Stimulated activated CD8-positive, alpha-beta memory T cell treated with anti-CD3 and anti-CD28 coated beads, Interleukin-4, amount 100 ng/mL, for 1 hour (primary cell): ENCODE measurements around the gene CXCL5.

Experiments
- DNase-seq, 2 donors: peaks; one replicate each; pipeline ENCODE4 v3.0.0-alpha.2; 2020; ENCODE audit warnings: low read depth in 2 of 2, low spot score in 1 of 2

The CXCL5 gene

DNA sequence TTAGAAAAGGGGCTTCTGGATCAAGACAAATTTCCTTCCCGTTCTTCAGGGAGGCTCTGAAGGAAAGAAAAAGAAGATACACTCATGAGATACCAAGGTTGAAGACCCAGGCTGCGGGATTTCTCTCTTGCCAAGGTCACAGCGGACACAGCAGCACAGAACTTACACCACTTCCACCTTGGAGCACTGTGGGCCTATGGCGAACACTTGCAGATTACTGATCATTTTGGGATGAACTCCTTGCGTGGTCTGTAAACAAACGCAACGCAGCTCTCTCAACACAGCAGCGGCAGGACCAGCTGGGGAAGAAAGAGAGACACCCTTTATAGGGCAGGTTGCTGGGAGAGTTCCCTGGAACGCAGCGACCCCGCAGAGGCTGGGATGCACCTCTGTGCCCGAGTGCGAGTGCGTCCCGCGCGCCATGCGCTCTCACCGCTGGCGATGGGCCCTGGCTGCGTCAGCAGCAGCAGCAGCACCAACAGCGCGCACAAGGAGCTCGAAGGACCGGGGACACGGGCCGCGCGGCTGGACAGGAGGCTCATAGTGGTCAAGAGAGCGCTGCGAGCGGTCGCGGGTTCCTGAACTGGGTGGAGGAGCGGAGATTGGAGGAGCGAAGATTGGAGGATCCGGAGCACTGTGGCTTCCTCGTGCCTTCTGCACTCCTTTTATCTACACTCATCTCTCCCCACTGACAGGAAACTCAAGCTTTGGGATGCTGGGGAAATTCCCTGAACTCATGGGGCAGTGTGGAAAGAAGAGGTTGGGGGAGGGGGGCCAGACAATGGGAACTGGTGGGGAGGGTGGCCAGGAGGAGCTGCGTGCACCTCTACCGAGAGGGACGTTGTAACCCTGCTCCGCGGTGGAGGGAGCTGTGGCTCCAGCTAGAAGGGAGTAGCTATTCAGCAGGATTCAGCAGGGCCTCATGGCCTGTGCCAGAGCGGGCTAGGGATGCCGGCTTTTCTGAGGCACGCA lies at the start of gene CXCL5:
TSS of gene CXCL5 (minus strand) at position 638 of the 972 bp plus-strand sequence. CDS start at position 542, 96 bp downstream.
- DNase-seq = no peak

DNA sequence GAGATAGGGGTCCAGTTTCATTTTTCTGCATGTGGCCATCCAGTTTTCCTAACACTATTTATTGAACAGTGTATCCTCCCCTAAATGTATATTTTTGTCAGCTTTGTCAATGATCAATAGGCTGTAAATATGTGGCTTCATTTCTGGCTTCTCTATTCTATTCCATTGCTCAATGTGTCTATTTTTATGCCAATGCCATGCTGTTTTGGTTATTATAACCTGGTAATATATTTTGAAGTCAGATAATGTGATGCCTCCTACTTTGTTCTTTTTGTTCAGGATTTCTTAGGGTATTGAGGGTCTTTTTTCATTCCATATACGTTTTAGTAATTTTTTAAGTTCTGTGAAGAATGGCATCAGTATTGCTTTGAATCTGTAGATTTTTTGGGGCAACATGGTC lies 48.7 kb upstream of the CXCL5 start:
- DNase-seq = no peak

DNA sequence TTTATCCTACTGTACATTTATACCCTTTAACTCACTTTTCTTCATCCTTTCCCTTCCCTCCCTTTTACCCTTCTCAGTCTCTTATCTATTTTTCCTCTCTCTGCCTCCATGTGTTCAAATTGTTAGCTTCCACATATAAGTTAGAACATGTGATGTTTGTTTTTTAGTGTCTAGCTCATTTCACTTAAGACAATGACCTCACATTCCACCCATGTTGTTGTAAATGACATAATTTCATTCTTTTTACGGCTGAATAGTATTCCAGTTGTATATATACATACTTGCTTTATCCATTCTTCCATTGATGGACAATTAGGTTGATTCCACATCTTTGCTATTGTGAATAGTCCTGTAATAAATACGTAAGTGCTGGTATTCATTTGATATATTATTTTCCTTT lies 47.3 kb upstream of the CXCL5 start:
- no peak for DNase-seq

DNA sequence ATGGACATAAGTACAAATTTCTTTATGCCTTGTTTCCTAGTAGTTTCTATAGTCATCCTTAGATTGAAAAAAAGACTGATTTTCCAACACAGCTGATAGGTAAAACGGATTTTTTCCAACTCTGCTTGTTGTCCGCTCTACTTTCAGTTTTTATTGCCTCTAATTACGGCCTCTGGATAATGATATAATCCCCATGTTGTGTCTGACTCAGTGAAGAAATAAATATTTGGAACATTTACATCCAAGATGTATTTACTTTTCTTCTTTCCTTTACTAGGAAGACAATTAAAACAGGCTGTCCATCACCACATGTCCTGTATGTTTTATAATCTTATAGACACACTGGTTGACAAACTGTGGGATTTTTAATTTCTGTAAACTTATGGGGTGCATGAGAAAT lies 46.8 kb upstream of the CXCL5 start:
- no peak for DNase-seq

DNA sequence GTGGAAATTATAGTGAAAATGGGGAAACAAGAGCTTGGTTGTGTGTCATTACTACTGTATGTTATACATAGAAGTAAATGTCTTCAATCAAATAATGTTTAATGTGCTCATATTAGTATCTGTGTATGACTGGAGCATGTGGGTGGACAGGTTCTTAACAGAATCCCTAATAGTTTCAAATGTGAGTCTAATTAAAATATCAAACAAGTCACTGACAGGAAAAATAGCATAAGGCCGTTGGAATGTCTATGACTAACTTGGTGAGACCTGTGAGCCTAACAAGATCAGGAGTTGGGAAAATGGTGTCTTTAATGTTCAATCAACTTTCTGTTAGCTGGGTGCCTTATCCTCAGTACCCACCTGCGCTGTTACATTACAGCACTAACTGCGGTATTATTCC lies 46.2 kb upstream of the CXCL5 start:
- DNase-seq = no peak

DNA sequence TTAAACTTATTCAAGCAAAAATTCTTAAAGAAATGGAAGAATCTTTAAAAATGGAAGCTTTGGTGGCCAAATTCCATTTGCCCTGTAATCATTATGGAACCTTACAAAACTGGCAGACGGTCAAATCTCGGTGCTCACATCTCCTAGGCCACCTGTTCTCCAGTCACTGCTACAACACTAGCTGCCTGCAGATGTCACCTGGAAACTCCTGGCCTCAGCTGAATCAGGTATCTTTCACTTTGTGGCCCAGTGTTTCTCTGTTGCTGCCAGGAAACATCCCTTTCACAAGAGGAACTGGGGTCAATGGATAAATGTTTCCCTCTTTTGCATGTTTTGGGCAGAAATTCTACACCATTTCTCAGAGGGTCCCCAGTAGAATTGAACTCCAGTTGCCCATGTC lies 44.2 kb upstream of the CXCL5 start:
- no peak for DNase-seq

DNA sequence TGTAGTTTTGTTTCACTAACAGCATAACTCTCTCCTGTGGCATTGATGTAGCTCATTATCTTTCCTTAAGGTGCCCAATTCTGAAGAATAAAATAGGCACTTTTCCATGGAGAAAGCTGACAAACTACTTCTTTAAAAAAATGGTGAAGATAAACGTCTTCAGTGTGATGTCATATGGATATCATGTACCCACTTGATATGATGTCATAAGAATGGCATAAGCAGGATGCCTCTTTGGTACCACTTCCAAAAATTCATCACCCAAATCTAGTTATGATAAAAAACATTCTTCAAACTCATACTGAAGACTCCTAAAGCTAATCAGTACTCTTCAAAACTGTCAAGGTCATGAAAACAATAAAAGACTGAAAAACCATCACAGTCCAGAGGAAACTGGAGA lies 42.9 kb upstream of the CXCL5 start:
- DNase-seq = no peak

DNA sequence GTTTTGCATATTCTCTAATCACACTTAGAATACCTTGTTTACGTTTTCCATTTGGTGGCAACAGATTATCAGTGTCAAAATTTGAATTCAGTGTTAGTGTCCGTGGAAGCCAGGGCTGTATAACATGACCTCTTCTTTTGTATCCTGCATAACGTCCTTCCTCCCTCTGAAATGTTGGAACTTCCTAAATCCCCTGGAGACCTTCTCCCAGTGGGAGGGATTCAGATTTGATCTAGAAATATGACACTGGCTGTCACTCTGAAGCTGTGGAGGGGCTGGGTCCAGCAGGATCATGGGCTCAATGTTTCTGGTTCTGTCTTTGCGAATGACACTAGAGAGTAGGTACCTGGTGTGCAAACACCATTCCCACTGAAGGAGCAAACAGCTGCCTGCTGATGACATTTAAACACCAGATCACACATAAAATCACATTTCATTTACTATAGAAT lies 40.9 kb upstream of the CXCL5 start:
- DNase-seq = no peak

DNA sequence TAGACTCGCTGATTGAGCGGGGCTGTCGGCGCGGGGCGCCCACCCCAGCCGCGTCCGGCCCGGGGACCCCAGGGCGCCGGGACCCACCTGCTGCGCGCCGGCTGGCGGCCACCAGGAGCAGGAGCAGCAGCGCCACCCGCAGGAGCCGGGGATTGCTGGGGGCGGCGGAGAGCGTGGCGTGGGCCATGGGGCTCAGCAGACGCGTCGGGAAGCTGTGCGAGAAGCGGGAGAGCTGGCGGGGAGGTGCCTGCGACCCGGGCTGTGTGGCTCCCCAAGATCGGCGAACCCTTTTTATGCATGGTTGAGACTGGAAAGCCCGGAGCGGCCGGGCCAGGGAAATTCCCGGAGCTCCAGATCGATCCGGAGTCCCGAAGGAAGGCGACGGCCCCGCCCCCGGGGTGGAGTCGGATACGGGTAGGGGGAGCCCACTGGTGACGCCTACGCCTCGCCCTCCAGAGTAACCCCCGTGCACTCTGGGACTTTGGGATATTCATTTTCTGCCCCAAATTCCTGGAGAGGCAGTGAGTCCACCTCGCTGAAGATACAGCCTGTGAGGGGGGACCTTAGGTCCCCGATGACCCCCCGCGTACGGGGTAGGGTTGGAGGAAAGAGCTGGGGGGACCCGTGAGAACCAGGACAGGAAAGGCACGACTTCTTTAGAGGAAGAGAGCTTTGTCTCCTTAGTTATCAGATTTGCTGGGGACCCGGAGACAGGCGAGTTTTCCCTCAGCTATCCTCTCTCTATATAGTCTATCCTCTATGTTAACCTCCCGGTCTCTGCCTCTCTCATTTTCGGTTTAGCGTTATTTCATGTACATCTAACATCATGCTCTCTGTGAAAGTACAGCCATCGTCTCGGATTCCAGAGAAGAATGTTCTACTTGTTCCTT lies 40.2 kb upstream of the CXCL5 start, which contains the start of gene CXCL3:
TSS of gene CXCL3 (minus strand) at position 265 of the 890 bp plus-strand sequence. CDS start at position 187, 78 bp downstream.
- DNase-seq = no peak

DNA sequence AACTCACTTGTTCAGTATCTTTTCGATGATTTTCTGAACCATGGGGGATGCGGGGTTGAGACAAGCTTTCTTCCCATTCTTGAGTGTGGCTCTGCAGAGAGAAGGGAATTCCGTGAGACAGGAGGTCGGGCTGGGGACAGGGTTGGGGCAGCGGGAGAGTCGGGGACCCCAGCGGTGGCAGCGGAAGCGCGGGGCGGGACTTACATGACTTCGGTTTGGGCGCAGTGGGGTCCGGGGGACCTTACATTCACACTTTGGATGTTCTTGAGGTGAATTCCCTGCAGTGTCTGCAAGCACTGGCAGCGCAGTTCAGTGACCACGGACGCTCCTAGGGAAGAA lies 39.6 kb upstream of the CXCL5 start:
- DNase-seq = no peak

DNA sequence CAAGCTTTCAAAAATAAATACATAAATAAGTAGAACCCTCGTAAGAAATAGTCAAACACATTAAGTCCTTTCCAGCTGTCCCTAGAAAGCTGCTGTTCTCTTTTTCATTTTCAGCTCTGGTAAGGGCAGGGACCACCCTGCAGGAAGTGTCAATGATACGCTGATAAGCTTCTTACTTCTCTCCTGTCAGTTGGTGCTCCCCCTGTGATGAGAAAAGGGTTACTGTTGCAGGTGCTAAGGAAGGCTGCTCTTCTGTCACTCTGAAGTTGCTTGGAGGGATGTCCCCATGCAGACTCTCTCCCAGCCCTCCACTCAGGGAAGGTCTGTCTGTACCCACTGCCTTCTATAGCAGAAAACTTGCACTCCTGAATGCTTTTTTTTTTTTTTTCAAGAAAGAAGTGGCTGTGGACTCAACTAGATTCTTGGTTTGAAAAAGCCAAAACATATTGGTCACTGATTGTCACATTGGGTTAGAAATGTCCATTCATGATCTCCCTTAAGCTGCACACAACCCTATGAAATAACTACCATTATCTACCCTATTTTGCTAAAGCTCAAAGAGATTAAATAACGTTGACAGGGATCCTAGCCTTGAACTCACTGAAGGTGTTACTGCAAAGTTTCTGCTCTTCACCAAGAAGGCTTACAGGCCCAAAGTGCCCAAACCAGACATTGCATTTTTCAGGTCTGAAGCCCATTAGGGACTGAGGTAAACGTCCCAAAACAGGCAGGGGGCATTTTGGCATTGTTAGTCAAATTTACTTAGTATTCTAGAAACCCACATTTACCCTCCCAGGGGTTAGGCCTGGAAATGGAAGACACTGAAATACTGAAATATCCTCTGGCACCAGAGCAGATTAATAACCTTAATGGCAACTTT lies 38.8 kb upstream of the CXCL5 start:
- no peak for DNase-seq

DNA sequence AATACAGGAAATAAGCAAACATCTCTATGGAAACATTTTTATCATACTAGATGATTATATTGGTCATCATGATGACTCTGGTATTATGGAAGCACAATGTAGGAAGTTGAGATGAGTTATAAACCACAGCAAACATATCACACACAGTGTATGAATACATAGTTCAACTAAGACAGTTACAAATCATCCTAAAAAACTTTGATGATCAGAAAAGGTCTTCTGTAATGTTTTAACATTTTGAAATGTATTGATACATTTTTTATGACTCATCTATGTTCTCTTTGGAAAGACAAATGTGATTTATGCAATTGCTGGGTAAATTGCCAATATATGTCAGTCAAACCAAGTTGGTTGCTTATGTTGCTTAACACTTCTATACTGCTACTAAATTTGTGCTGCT lies 35.3 kb upstream of the CXCL5 start:
- no peak for DNase-seq

DNA sequence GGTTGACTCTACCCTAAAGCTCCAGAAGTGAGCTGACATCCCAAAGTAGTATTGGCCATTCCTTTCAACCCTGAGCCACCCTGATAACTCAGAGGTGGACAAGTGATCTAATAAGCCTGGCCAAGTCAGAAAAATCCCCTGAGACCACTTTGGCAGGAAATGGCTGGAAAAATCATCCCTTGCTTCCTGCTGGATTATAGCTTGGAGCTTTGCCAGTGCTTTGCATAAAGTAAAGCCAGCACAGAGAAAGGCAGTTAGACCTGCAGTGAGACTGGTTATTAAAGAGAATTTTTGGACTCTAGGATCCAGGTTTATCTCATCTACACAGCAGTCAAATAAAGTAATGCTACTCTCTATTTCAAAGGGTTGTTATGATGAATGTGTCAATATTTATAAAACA lies 33.6 kb upstream of the CXCL5 start:
- DNase-seq = no peak

DNA sequence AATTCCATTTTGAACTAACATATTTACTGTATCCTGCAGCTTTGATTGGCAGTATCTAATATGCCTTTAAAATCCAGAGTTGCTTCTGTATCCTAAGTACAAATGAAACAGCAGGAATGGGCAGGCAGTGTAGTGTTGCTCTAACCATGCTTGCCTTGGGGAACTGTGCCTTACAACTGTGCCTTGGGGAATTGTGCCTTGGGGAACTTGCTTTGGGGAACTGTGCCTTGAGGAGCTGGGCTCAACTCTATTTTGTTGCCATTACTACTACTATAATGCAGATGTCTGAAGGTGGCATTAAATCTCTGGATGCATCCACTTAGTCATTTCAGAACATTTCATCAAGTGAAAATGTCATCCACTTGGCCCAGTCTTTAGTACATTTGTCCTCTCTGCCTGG lies 33.1 kb upstream of the CXCL5 start:
- no peak for DNase-seq

DNA sequence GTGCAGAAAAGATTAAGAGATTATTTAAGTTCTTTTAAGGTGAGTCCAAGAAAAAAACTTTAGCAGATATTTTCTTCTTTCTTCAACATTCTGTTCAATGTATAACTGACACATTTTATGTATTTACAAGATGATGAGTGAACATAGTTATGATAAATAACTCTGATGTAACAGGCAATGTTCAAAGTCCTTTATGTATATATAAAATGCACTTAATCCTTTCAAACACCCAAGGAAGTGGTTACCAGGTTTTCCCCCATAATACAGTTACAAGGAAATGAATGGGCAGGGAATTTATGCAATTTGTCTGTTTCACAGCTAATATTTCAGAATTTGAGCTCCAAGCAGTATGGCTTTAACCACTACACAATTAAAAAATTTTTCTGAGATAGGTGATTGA lies 31.8 kb upstream of the CXCL5 start:
- DNase-seq = no peak

DNA sequence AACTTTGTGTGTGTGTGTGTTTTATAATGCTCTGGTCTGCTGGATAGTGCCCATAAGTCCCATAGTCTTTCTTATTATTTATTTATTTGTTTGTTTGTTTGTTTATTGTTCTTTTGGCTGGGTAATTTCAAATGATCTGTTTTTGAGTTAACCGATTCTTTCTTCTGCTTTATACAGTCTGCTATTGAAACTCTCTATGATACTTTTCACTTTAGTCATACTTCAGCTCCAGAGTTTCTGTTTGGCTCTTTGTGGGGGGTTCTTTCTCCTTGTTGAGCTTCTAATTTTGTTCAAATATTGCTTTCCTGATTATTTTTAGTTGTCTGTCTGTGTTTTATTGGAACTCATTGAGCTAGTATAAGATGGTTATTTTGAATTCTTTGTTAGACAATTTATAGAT lies 30.0 kb upstream of the CXCL5 start:
- DNase-seq = no peak

DNA sequence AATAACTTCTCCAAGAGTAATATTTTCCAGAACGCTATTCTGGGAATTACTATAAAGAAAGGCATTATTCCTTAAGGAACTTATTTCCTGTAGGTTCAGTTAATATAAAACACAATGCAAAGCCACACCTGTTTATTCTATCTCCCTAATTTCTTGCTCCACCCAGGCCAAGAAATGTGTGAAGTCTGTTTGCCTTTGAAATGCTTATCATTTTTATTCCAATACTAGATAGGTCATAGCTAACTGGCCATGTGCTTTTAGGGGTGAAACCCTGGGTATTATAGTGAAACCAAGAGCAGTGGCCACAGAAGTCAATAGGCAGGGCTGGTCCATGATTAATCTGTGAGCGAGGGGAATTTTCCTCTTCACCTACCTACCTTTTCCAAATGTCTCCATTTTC lies 25.2 kb upstream of the CXCL5 start:
- no peak for DNase-seq

DNA sequence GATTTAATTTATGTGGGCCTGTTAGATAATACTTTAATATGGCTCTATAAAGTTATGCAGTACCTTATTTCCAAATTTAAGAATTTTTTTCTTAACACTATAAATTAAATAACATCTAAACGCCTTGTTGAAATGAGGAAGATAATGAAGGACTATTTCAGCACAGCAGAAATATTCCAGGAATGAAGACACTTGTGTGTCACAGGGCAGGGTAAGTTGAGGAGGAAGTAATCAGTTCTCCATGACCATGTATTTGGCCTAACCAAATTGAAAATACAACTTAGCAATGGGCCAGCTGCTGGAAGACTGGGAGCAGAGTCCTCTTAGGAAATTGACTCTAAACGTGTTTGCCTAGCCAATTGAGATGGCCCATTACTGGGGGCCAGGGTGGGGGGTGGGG lies 23.1 kb upstream of the CXCL5 start:
- DNase-seq = no peak

DNA sequence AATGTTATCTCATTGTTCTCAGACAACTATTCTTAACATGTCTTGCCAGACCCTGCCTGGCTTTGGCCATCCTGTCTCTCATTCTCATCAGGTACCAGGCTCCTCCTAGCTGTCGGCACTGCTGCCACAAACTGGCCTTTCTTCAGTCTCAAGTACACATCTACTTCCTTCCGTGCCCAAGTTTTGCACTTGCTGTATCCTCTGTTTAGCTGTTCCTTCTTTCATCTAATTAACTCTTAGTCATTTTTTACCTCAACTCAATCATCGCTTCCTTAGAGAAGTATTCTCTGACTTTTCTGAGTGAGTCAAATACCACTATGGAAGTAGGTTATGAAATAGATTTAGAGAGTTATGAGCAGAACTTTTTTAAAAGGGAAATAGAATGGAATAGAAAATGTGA lies 20.3 kb upstream of the CXCL5 start:
- DNase-seq = no peak

DNA sequence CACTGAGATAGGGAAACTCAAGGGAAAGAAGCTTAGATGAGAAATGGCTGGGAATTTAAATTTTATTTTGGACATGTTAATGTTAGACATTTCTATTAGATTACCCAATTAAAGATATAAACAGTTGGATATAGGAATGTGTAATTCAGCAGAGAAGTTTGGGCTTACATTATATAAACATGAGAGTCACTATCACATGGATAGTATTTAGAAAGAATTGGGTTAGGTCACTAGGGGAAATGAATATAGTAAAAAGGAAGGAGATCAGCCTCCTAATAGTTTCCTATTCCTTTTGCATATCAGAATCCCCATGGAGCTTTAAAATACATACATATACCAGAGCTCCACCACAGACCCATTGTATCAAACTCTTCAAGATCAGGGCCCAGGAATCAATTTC lies 19.6 kb upstream of the CXCL5 start:
- DNase-seq = no peak

DNA sequence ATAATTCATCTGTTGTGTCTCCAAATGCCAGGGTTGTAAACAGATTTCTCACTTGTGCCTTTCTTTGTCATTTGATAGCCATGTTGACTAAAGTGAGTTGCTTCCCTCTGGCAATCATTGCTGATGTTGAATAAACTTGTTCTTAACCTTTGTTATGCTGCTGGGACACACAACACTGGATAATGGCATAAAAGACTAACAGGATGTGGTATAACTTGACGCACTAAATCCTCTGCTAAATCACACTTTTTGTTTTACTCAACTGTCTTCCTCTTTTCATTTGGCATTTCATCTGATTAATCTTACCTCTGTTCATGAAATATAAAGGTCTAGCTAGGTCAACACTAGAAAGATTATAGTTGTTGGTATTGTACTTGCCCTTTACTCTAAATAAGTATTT lies 17.6 kb upstream of the CXCL5 start:
- DNase-seq = no peak
